GM12891 (cell line): Measurements from ENCODE around the gene FNIP1.

Source experiments
- POLR2A ChIP-seq: IDR thresholded peaks from 2 replicates; pipeline ENCODE4 v1.6.1; 2011; ENCODE audit warnings: low read depth, low read length, control low read depth
- POLR2AphosphoS5 ChIP-seq: IDR thresholded peaks from 2 replicates; pipeline ENCODE4 v1.6.1; 2011; ENCODE audit warnings: low read depth, low read length, control low read depth
- TAF1 ChIP-seq: IDR thresholded peaks from 2 replicates; pipeline ENCODE4 v1.6.1; 2011; ENCODE audit warnings: low read depth, low read length, control low read depth

DNA sequence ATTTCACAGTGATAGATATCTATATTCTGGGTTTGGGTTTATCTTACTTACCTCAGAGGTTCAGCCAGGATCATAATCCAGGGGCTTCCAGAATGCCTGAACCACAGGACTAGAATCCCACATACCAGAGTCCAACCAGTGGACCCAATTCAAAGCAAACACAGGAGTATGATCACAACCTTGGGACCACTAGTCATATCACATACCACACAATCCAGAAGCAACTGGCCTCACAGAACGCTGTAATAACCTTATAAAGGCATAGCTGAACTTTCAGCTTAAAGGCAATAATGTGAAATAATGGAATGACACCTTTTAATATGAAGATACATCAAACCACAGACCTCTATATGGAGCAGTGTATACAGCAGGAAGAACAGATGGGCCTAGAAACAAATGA, 187.0 kb downstream of the FNIP1 start:
- TF ChIP-seq POLR2AphosphoS5 (no peak), POLR2A (no peak), TAF1 (no peak)
